ENCODE measurements around the gene HTR7.
A peak's percentile ranks its signal among the peaks of the same experiment; 100 is the strongest.

HTR7 gene

DNA sequence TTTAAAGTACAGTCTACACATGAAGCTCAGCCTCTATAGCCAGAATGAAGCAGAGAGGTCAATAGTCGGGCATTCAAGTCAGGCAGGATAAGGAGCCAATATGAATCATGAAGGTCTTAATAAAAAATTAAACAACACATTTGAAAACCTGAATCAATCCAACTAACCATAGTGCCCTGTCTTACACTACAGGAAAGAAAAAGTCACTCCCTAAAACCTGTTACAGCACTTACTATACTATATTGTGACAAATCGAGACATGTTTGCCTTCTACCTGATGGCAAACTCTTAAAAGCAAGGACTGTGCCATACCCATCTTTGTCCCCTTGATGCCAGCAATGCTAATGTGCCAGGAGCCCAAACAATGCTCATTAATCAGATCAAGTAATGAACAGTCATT is 117.6 kb downstream of the HTR7 start:
- no peak for DNase-seq (ENCODE audit: low read depth, low spot score)

DNA sequence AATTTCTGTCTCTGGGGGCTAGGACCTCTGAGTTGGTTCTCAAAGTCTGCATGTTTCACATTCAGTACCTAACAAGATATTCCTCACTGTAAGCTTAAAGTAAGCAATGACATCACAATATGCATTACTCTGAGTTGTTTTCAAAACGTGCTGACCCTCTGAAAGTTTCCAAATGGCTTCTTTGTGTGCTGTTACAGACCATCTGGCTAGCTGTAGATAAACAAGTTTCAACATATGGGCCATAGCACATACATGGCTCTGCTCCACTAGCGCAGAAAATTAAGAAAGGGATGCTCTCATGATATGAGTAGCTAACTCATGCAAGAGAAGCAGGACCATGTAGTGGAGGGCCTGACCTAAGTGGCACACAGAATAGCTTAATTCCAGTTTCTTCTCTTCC is 119.0 kb downstream of the HTR7 start:
- DNase-seq (ENCODE audit: low read depth, low spot score): no peak

DNA sequence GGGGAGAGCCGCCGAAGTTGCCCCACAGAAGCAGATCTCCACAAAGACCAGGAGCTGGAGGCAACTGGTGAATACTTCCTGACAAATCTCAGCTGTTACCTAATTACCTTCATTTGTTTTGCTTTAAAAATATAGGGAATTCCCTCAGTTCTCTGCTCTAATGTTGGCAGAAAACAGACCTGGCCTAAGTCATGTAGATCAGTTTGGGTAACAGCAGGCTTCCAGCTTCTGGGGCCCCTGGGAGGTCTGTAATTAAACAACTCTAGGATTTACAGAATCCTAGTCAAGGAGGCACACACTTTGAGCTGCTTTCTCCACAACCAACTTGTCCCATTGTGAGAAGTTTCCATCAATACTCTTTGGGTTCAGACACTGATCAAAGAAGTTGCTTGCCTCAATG is 123.4 kb downstream of the HTR7 start:
- DNase-seq (ENCODE audit: low read depth, low spot score): no peak

DNA sequence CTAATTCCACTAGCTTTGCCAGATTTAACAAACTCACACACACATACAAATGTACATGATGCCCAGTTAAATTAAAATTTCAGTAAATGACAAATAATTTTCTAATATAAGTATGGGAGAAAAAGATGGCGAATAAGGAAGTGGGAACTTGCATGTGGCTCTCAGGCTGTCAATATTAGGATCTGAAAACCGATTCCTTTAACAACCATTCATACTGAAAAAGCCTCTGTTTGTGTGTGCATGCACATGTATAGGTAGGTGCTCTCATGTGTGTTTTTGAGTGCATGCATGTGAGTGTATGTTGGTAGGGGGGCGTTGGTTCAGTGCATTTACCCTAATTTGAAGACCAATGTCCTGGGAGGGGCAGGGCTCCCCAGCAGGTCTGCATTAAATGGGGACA is 125.3 kb downstream of the HTR7 start:
- DNase-seq (ENCODE audit: low read depth, low spot score): no peak

DNA sequence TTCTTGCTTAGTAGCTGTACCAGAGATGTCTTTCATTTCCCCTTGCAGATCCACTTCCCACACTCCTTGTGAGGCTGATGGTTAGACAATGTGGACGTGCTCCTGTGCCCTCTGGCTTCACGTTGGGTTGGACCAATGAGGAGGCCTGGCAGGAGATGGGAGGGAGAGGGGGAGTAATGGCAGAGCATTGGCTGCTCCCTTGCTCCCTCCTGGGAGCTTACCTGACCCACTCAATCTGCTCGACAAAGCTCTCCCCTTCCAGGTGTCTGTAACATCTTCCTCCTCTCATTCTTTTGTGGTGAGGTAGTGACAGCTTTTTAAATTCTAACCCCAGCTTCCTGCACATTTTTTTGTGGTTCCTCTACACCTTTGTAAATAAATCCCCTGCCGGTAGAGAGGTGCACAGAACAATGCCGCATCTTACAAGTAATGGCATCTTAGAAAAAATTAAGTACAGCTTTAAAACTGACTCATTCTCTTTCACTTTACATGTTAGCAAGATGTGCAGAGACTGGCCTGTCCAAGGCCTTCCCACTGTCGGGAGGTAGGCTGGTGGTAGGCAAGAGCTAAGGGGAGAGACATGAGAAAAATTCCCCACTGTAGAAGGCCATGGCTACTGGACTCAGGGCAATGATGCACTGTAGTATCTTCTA is 134.3 kb downstream of the HTR7 start:
- DNase-seq (ENCODE audit: low read depth, low spot score): peak; percentile 35

DNA sequence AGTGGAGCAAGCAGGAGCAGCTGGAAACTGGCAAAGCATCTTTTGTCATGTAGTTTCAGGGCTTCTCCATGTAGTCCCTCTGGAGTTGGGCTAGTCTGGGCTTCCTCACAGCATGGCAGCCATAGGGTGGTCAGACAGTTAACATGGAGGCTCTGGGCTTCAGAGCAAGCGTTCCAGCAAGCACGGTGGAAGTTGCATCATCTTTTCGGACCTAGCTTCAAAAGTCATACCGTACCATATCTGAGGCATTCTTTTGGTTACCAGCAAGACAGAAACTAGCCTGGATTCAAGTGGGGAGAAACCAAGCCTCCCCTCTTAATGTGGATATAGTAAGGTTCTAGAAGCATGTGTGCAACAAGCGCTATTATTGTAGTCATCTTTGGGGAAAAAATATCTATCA is 135.0 kb downstream of the HTR7 start:
- DNase-seq (ENCODE audit: low read depth, low spot score): no peak

DNA sequence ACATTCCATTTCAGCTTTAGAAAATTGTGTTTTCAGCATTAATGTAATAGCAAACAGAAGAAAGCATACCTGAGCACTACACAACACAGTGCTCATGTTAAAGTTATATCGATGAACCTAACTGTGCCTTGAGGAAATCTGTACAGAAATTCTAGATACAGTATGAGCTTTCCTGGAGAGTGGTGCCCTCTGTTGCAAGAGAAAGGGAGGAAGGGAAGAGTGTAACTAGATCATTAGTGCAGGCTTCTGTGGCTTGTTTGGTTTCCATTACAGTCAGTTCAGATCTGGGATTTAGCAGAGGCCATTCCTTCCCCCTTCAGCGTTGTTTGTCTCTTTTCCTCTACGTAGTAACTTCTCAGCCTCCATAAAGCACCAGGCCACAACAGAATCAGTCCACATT is 139.7 kb downstream of the HTR7 start:
- DNase-seq (ENCODE audit: low read depth, low spot score): no peak

DNA sequence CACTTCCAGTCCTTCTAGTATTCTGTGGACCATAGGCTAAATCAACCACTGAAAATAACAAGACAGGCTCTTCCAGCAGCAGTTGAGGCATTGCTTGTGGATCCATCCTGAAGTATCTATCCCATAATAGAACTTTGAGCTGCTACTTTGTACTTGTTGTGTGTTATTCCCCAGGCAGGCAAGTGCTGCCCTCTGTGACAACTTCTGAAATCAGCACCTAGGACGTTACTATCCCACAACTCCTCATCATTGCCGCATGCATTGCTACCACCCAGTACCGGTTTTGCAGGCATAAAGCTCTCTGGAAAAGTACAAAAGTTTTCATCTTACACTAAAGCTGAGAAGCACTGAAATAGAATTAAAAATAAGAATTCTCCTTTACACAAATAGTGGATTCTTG is 145.3 kb downstream of the HTR7 start:
- no peak for DNase-seq (ENCODE audit: low read depth, low spot score)

DNA sequence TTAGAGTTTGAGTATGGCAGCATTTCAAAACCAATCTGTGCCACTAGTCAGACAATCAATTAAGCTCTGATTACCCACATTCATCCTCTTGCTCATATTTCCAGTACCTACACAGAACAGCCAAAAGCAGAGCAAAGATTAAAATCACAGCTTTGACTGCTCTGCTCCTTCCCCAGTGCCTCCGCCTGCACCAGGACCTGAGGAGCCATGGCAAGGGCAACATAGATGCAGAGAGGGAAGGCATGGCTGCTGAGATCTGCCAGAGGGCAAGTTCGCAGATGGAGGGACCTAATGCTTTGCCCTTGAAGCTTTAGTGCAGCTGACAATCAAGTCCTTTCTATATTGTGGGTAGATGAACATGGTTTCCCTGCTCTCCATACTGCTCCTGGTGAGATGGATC is 148.1 kb downstream of the HTR7 start:
- DNase-seq (ENCODE audit: low read depth, low spot score): no peak

DNA sequence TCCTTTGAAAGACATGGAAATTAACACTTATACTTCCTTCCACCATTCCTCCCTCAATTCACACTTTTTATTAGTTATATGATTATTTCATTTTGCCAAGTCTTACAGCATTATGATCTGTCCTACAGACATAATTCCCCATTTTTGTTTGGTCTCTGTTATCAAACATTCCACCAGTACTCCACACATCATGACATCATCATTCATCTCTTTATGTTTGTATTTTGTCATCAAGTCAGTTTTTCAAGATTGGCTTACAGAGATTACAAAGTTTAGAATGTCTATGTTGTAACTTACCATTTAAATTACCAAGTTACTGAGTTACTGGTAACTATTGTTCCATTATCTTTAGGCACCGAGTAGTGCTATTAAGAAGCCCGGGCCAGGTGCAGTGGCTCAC is 150.2 kb downstream of the HTR7 start:
- DNase-seq (ENCODE audit: low read depth, low spot score): no peak

DNA sequence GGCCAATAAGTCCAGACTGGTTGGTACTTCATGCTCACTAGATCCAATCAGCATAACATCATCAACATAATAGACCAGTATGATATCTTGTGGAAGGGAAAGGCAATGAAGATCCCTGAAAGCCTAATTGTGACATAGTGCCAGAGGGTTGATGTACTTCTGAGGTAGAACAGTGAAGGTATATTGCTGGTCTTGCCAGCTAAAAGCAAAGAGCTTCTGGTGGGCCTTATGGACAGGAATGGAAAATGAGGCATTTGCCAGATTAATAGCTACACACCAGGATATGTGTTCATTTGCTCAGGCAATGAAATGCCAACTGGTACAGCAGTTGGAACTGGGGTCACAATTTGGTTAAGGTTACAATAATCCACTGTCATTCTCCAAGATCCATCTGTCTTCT is 156.4 kb downstream of the HTR7 start:
- no peak for DNase-seq (ENCODE audit: low read depth, low spot score)

DNA sequence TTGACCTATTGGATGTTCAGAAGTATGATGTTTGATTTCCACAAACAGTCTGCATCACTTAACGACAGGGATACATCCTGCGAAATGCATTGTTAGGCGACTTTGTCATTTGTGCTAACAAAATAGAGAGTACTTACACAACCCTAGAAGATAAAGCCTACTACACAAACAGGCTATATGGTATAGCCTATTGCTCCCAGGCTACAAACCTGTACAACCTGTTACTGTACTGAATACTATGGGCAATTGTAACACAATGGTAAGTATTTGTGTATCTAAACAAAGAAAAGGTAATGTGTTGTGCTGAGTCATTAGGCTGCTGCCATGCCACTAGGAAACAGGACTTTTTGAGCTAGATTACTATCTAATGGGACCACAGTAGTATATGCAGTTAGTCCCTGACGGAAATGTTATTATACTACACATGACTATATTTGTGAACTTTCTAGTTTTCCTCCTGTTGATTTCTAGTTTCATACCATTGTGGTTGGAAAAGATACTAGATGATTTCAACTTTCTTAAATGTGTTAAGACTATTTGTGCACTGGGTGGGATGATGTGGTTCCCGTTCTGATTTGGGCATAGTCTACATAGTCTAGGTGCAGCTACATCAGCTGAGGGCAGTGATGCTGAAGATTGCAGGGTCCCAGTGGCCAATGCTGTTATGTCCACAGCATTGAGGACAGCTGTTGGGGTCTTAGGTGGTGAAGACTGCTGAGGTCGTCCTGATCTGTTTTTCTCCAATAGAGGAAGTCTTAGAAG is 161.7 kb downstream of the HTR7 start:
- no peak for DNase-seq (ENCODE audit: low read depth, low spot score)
